GM06990 (cell line): ENCODE data around the gene ZBTB32.

Experiments
- DNase-seq: peaks from one replicate; pipeline ENCODE4 v3.0.0-alpha.2; 2011; ENCODE audit not compliant: insufficient read length; ENCODE audit errors: extremely low read depth
- H3K27me3 ChIP-seq: replicated peaks from 2 replicates; pipeline ENCODE4 v1.6.0; 2011; ENCODE audit warnings: low read length; ENCODE audit not compliant: control insufficient read depth, insufficient read depth
- H3K36me3 ChIP-seq: 2 replicates; pipeline ENCODE4 v1.5.1; 2011; ENCODE audit warnings: low read length; ENCODE audit not compliant: control insufficient read depth, insufficient read depth
- H3K4me3 ChIP-seq: replicated peaks from 2 replicates; pipeline ENCODE4 v1.5.1; 2011; ENCODE audit warnings: low read depth, mild to moderate bottlenecking, control low read depth, low read length
- TF ChIP-seq, protein P1 (sequence below): IDR thresholded peaks from 2 replicates; pipeline ENCODE4 v1.5.1; 2011; ENCODE audit warnings: low read length, control low read depth, mild to moderate bottlenecking, inconsistent platforms; ENCODE audit not compliant: insufficient read depth, poor library complexity, severe bottlenecking

ZBTB32 gene

DNA sequence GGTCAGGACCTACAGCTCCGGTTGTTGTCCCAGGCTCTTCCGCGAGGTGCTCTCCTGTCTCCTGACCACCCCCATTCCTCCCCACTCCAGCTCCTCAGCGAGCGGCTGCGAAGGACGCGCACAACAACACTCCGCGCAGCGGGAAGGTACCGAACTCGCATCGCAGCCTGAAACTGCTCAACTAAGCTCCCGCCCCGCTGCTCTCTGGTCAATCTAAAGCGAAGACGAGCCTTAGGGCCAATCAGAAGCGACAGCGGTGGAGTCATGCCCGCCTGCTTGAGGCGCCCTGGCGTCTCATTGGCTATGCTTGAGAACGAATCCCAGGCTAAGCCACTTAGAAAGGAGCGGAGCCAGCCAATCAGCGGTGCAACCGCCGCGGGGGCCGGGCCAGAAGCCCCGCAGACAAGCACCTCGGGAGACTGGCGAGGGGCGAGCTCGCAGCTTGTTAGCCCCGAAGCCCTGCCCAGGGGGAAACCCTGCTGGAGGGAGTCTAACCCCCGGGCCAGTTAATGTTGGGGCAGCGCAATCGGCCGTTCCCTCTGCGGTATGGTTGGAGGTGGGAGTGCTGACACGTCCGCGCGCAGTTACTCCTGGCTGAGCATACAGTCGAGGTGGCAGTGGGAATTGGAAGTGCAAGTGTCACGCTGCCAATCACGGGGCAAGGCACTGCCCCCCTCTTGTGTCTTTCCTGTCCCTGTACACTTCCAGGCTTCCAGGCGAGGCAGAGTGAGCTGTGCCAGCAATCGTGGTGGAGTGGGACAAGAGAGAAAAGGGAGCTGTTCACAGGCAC lies 1.9 kb upstream of the ZBTB32 start:
- Histone ChIP-seq H3K4me3 (peak overlapping the region; percentile 82), H3K36me3 (no peaks in the 10 kb centered on the region), H3K27me3 (no peaks in the 10 kb centered on the region)
- DNase-seq, result peak; percentile 95
- TF ChIP-seq, protein P1, sequence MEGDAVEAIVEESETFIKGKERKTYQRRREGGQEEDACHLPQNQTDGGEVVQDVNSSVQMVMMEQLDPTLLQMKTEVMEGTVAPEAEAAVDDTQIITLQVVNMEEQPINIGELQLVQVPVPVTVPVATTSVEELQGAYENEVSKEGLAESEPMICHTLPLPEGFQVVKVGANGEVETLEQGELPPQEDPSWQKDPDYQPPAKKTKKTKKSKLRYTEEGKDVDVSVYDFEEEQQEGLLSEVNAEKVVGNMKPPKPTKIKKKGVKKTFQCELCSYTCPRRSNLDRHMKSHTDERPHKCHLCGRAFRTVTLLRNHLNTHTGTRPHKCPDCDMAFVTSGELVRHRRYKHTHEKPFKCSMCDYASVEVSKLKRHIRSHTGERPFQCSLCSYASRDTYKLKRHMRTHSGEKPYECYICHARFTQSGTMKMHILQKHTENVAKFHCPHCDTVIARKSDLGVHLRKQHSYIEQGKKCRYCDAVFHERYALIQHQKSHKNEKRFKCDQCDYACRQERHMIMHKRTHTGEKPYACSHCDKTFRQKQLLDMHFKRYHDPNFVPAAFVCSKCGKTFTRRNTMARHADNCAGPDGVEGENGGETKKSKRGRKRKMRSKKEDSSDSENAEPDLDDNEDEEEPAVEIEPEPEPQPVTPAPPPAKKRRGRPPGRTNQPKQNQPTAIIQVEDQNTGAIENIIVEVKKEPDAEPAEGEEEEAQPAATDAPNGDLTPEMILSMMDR, result no peak

DNA sequence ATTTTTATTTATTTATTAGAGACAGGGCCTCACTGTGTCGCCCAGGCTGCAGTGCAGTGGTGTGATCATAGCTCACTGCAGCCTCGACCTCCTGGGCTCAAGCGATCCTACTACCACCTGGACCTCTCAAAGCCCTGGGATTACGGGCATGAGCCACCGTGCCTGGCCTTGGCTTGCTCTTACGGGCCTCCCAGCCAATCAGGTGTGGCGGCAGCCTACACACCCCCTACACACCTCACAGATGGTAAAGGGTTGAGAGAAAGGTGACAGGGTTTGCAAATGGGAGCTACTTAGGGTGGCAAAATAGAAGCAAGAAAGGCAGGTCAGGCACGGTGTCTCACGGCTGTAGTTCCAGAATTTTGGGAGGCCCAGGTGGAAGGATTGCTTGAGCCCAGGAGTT lies 1.0 kb upstream of the ZBTB32 start:
- peak overlapping the region; percentile 82; the same call in 1 of the 2 replicates for H3K4me3 ChIP-seq
- TF ChIP-seq, protein P1, result no peak
- DNase-seq, result no peak
- no peaks in the 10 kb centered on the region for H3K36me3 ChIP-seq
- no peaks in the 10 kb centered on the region for H3K27me3 ChIP-seq

- Histone ChIP-seq H3K27me3 (no peaks in the 10 kb centered on the region), H3K36me3 (no peaks in the 10 kb centered on the region), H3K4me3 (no peak overlapping the region)
- DNase-seq, result no peak
- TF ChIP-seq, protein P1, result no peak
Measured at GRCh38 chr19:35708391-35708790, 4.0 kb downstream of the ZBTB32 start.

DNA sequence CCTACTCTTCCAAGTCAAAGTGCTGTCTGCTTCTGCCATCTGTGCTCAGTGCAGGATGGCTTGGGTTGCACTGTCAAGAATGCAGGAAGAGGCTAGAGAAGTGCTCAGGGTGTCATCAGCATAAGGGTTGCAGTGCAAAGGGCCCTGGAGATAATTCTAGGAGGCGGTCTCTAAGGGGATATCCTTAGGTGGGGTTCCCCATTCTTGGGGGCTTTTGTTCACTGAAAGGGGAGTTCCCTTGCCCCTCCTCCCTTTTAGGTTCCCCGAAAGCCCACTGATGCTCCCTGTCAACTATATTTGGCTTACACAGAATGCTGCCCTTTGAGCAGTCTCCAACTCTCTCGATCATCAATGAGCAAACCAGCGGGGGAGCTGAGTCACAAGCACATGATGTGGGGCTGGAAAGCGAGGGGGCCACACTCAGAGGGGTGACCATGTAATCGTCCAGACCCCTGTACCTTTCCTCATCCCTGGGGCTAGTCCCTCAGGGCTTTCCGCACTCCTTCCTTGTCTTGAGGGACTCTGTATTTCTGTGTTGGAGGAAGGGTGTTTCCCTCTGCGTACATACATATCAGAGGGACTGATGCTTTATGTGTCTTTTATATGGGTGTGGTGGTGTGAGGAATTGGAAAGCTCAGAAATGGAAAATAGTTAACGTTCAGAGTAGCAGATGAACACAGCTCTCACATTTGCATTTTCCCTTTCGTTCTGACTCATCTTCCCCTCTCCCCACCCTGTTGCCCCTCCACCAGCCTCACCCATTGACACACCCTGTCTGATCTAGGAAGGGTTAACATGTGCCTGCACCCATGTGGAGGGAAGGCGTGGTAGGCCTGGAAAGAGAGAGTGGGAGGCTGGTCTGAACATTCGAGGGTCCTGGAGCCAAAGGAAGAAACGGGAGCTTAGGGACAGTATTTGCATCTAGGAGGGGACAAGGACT lies 6.7 kb downstream of the ZBTB32 start:
- peak; percentile 83 for DNase-seq
- peak overlapping the region; percentile 43 for H3K4me3 ChIP-seq
- H3K36me3 ChIP-seq, result peaks cover 6% of the 10 kb centered on the region
- TF ChIP-seq, protein P1, result no peak
- no peaks in the 10 kb centered on the region for H3K27me3 ChIP-seq

- TF ChIP-seq, protein P1, result no peak
- Histone ChIP-seq H3K27me3 (no peaks in the 10 kb centered on the region), H3K36me3 (peaks cover 7% of the 10 kb centered on the region), H3K4me3 (peak overlapping the region; percentile 85)
- peak; percentile 85 for DNase-seq
Measured at GRCh38 chr19:35712567-35713505, 8.5 kb downstream of the ZBTB32 start.
